Measurements from ENCODE around the gene CRYGA. TPM values are rescaled to one million over a fixed set of nuclear protein-coding genes. Genes with fewer than 3 reads are reported as not detected.
"Not testable (repeated sequence)": the region's sequence is repeated elsewhere in the genome, so short reads cannot be mapped to it uniquely, and the experiment has no call there.

CRYGA gene
- total RNA-seq, 1 donor from 2014 or later = not detected

DNA sequence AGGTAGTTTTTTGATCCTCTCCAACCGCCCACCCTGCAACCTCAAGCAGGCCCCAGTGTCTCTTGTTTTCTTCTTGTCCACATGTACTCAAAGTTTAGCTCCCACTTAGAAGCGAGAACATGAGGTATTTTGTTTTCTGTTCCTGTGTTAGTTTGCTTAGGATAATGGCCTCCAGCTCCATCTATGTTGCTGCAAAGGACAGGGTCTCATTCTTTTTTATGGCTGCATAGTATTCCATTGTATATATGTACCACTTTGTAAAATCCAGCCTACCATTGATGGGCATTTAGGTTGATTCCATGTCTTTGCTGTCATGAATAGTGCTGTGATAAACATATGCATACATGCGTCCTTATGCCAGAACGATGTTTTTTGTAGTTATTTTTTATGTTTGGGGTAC, 36.3 kb downstream of the CRYGA start:
- no peak for DNase-seq (ENCODE audit: low read depth in 2 of 2)

DNA sequence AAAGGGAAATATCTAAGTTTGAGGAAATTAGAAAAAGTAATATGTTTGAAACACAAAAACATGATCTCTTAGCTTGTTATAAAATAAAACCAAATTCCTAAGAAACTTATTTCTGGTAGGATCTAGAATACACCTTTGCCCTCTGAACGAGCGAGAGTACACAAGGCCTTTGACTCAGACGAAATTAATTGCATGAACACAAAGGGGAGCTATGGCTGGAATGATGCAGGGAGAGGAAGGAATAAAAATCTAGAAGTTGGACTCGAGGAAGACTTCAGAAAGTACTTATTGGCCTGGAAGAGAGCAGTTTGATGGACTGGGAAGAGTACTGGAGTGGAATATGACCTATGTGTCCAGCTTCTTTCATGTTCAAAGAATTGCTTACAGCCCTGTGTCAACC, 38.1 kb downstream of the CRYGA start:
- no peak for DNase-seq (ENCODE audit: low read depth in 2 of 2)

DNA sequence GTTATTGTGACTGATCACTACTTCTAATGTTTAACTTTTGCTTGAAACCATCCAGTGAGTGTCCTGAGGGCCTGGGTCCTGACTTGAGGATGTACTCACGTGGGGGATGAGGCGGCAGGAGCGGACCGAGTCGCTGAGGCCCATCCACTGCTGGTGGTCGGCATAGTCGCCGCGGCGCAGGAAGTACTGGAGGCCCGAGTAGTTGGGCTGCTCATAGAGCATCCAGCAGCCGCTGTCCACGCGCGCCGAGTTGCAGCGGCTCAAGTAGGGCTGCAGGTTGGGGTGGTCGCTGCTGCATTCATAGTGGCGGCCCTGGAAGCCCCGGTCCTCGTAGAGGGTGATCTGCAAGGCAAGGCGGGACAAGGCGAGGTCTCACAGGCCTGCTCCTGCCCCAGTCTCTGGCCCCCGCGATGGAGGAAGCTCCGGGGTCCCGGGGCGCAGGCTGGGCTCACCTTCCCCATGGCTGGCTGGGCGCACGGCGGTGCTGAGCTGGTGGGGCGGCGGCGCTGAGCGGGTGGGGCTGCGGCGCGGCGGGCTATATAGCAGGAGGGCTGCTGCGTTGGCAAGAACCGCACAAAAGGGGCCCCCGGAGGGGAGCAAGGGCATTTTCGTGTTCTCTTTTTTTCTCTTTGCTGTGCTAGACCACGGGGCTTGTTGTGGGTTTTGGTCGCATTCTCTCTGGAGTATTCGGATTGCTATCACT, 39.2 kb downstream of the CRYGA start, which contains the start of gene CRYGD:
Gene CRYGD (minus strand): TSS at position 512 of the 703 bp plus-strand sequence. CDS start 51 bp downstream, at position 461.
- not testable (repeated sequence) for DNase-seq (ENCODE audit: low read depth in 2 of 2)

DNA sequence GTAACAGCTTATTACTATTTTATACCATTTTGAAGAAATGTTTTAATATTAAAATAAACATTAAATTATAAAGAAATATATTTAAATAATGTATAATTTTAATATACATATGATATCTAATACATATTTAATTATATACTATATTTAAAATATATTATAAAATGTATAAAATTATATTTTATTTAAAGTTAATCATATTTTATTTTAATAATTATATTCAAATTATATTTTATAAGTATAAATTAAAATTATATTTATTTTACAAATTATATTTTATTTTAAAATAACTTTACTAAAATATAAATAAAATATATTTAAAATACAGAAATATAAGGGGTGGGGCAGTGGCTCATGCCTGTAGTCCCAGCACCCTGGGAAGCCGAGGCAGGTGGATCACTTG, 41.1 kb downstream of the CRYGA start:
- no peak for DNase-seq (ENCODE audit: low read depth in 2 of 2)

DNA sequence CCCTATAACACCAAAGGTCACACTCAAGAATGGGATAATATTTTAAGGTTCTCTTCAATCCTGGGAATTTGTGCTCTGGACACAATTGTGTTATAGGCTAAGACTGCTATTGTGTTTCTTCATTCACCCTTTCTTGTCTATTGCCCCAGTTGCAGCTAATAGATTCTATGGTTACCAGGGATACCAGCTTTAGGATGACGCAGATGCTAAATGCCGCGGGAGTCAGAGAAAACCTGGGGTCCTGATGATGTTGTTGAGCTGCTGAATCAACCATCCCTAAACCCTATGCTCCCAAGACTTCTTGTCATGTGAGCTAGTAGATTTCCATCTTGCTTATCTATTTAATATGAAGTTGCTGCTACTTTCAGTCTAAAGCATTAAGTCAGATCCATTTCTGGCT, 44.5 kb downstream of the CRYGA start:
- DNase-seq (ENCODE audit: low read depth in 2 of 2) = no peak

DNA sequence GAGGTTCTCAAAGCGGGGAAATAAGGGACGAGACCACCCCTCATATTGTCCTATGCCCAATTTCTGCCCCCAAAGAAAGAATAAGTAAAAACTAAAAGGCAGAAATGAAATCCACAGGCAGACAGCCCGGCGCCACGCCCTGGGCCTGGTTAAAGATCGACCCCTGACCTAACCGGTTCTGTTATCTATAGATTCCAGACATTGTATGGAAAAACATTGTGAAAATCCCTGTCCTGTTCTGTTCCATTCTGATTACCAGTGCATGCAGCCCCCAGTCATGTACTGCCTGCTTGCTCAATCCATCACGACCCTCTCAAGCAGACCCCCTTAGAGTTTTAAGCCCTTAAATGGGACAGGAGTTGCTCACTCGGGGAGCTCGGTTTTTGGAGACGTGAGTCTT, 46.0 kb downstream of the CRYGA start:
- not testable (repeated sequence) for DNase-seq (ENCODE audit: low read depth in 2 of 2)

DNA sequence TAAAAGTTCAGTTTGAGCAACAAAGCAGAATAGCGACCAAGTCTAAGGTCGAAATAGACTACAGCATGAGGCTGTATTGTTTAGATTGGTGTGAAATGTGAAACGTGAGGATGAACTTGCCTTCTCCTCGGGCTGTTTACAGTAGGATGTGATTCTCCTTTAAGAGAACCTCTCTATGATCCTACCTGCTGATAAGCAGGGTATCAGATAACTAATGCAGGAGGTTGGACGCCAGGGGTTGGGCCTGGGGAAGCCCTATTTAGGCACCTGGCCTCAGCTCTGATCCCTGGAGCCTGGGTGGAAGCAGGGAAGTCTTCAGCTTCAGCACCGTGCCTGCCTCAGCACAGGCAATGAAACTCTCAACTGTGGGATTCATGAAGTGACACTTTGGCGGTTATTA, 50.4 kb downstream of the CRYGA start:
- DNase-seq (ENCODE audit: low read depth in 2 of 2) = no peak

DNA sequence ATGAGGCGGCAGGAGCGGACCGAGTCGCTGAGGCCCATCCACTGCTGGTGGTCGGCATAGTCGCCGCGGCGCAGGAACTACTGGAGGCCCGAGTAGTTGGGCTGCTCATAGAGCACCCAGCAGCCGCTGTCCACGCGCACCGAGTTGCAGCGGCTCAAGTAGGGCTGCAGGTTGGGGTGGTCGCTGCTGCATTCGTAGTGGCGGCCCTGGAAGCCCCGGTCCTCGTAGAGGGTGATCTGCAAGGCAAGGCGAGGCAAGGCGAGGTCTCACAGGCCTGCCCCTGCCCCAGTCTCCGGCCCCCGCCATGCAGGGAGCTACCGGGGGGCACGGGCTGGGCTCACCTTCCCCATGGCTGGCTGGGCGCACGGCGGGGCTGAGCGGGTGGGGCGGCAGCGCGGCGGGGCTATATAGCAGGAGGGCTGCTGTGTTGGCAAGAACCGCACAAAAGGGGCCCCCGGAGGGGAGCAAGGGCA, 51.1 kb downstream of the CRYGA start:
- DNase-seq (ENCODE audit: low read depth in 2 of 2) = not testable (repeated sequence)

Other genes with a start within 250 kb of the CRYGA start
- gene PLEKHM3, start 138.1 kb downstream of the CRYGA start, total RNA-seq = 7.0 and 16.5 TPM in 2 replicates
- not detected in 2 replicates for gene CRYGD, start 39.1 kb downstream of the CRYGA start, total RNA-seq
- not detected in 2 replicates for gene CRYGC, start 33.8 kb downstream of the CRYGA start, total RNA-seq
- not detected in 2 replicates for gene CRYGB, start 17.4 kb downstream of the CRYGA start, total RNA-seq
- gene C2orf80, start 26.4 kb upstream of the CRYGA start, total RNA-seq = not detected in 2 replicates
- gene IDH1, start 91.5 kb upstream of the CRYGA start, total RNA-seq = 69.2 and 86.3 TPM in 2 replicates
- 17.9 and 21.6 TPM in 2 replicates for gene PIKFYVE, start 102.7 kb upstream of the CRYGA start, total RNA-seq
- gene PTH2R, start 243.2 kb upstream of the CRYGA start, total RNA-seq = not detected in 2 replicates